ENCODE measurements around the gene ATP5F1B. TPM values are rescaled to one million over a fixed set of nuclear protein-coding genes. Genes with fewer than 3 reads are reported as not detected.

Gene ATP5F1B
- polyA plus RNA-seq, 4 donors, result 527 to 1,455 (median 997) TPM

DNA sequence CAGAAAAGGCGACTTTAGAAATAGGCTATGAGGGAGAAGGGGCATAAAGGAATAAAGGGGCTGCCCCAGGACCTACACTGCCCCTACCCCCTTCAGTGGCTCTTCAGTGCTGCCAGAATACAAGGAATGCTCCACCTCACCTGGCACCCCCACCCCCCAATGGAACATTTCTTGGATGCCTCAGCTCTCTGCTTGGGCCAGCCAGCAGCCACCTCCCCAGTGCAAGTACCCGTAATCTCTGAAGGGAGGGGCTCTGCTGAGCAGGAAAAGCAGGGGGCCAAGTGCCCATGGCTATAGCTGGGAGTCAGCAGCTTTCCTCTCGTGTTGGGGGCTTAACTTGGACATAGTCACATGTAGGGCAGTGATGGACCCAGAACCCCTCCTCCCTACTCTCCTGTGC lies 49.0 kb downstream of the ATP5F1B start:
- DNase-seq, result no peak
- Histone ChIP-seq H3K4me1 (ENCODE audit: control insufficient read depth in 3 of 3, insufficient read depth in 2 of 3, low read depth in 1 of 3, low read length in 2 of 3) (peaks cover 0 to 3% (median 0%) of the 10 kb centered on the region in 3 donors), H3K9me3 (ENCODE audit: control insufficient read depth in 2 of 2, insufficient read depth in 1 of 2, low read depth in 1 of 2, low read length in 1 of 2) (no peaks in the 10 kb centered on the region), H3K27me3 (ENCODE audit: control insufficient read depth in 3 of 3, insufficient read depth in 3 of 3, low read length in 3 of 3) (no peaks in the 10 kb centered on the region), H3K27ac (ENCODE audit: low read depth in 1 of 3, low read length in 2 of 3) (no peak overlapping the region), H3K36me3 (ENCODE audit: control insufficient read depth in 3 of 3, insufficient read depth in 2 of 3, low read depth in 1 of 3, low read length in 3 of 3) (peaks cover 33 to 61% (median 39%) of the 10 kb centered on the region in 3 donors), H3K4me3 (ENCODE audit: low read depth in 1 of 3, low read length in 3 of 3) (no peak overlapping the region)
- FAIRE-seq, result no peak
- 71 to 88% (median 77%) methylated on average over 3 of the region's 3 CpGs for WGBS, 3 donors

DNA sequence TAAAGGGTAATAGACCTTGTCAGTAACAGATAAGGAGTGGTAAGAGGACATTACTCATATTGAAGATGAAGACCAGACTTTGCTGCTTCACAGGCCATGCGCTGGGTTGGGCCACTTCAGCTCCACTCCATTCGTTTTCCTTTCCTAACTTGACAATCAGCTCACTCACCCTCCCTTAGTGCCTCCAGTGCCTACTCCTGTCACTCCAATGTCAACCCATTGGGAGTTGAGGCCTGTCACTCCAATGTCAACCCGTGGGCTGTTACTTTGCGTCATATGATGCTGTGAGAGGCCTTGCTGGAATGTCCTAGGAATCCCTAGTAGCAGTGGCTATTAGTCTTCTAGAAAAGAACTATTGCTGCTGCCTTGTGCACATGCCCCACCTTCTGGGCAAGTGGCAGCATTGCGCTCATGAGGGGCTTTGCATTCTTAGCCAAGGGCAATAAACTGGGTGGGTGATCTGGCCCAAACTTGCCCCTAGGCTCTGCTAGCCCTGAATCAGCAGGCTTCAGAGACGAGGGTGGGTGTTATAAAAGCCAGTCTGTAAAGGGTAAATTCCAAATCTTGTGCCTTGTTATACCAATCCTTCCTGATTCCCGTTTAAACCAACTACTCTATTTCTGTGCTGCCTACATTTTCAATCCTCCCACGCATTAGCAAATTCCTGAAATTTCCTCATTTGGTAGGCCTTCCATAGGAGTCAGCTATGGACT lies 51.7 kb downstream of the ATP5F1B start:
- Histone ChIP-seq H3K36me3 (ENCODE audit: control insufficient read depth in 3 of 3, insufficient read depth in 2 of 3, low read depth in 1 of 3, low read length in 3 of 3) (peaks cover 15 to 39% (median 16%) of the 10 kb centered on the region in 3 donors), H3K9me3 (ENCODE audit: control insufficient read depth in 2 of 2, insufficient read depth in 1 of 2, low read depth in 1 of 2, low read length in 1 of 2) (no peaks in the 10 kb centered on the region), H3K27me3 (ENCODE audit: control insufficient read depth in 3 of 3, insufficient read depth in 3 of 3, low read length in 3 of 3) (no peaks in the 10 kb centered on the region), H3K4me3 (ENCODE audit: low read depth in 1 of 3, low read length in 3 of 3) (no peak overlapping the region), H3K27ac (ENCODE audit: low read depth in 1 of 3, low read length in 2 of 3) (peak overlapping the region in 1 of 3 donors; percentile 25), H3K4me1 (ENCODE audit: control insufficient read depth in 3 of 3, insufficient read depth in 2 of 3, low read depth in 1 of 3, low read length in 2 of 3) (peaks cover 0 to 9% (median 0%) of the 10 kb centered on the region in 3 donors)
- DNase-seq, result peak; percentile 41 to 71
- 39 to 45% (median 44%) methylated on average over 7 to 8 of the region's 8 CpGs for WGBS, 3 donors
- no peak for FAIRE-seq

DNA sequence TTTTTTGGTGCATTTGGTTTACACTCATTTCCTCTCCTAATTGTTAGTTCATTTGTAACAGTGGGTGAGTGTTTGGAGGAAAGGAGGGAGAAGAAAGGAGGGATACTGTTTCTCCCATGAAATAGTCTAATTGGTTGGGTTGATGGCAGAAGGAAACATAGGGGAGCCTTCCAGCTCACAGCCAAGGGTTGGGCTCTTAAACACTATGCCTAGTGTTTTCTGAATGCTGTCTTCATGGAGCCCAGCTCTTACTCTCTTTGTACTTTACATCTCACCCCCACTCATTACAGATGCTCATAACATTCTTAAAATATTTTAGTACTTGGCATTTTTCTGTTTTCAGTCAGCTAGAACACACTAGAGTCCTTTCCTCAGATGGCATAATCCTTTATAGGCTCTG lies 53.8 kb downstream of the ATP5F1B start:
- H3K4me1 ChIP-seq (ENCODE audit: control insufficient read depth in 3 of 3, insufficient read depth in 2 of 3, low read depth in 1 of 3, low read length in 2 of 3), result peaks cover 0 to 9% (median 0%) of the 10 kb centered on the region in 3 donors
- H3K9me3 ChIP-seq (ENCODE audit: control insufficient read depth in 2 of 2, insufficient read depth in 1 of 2, low read depth in 1 of 2, low read length in 1 of 2), result no peaks in the 10 kb centered on the region
- H3K36me3 ChIP-seq (ENCODE audit: control insufficient read depth in 3 of 3, insufficient read depth in 2 of 3, low read depth in 1 of 3, low read length in 3 of 3), result peaks cover 3 to 32% (median 8%) of the 10 kb centered on the region in 3 donors
- no peak overlapping the region for H3K4me3 ChIP-seq (ENCODE audit: low read depth in 1 of 3, low read length in 3 of 3)
- no peak overlapping the region for H3K27ac ChIP-seq (ENCODE audit: low read depth in 1 of 3, low read length in 2 of 3)
- FAIRE-seq (no peak), DNase-seq (no peak)
- H3K27me3 ChIP-seq (ENCODE audit: control insufficient read depth in 3 of 3, insufficient read depth in 3 of 3, low read length in 3 of 3), result no peaks in the 10 kb centered on the region

DNA sequence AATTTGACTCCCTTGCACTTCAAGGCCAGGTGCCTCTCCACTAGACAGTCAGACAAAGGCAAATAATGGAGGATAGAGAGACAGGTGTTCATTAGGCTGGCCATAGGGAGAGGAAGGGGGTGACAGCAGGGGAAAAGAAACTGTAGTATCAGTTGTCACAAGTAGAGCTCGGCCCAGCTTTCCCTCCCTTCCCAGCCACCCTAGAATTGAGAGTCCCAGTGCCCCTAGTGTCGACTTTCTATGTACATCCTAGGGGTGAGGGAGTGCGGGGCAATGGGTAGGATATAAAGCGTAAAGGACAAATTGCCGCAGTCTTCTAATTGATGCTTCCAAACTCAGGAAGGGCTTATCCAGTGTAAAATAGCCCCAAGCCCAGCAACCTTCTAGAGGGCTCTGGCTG lies 54.7 kb downstream of the ATP5F1B start:
- Histone ChIP-seq H3K36me3 (ENCODE audit: control insufficient read depth in 3 of 3, insufficient read depth in 2 of 3, low read depth in 1 of 3, low read length in 3 of 3) (peaks cover 0 to 26% (median 4%) of the 10 kb centered on the region in 3 donors), H3K27ac (ENCODE audit: low read depth in 1 of 3, low read length in 2 of 3) (no peak overlapping the region), H3K4me1 (ENCODE audit: control insufficient read depth in 3 of 3, insufficient read depth in 2 of 3, low read depth in 1 of 3, low read length in 2 of 3) (peaks cover 0 to 9% (median 0%) of the 10 kb centered on the region in 3 donors), H3K4me3 (ENCODE audit: low read depth in 1 of 3, low read length in 3 of 3) (no peak overlapping the region), H3K9me3 (ENCODE audit: control insufficient read depth in 2 of 2, insufficient read depth in 1 of 2, low read depth in 1 of 2, low read length in 1 of 2) (no peaks in the 10 kb centered on the region), H3K27me3 (ENCODE audit: control insufficient read depth in 3 of 3, insufficient read depth in 3 of 3, low read length in 3 of 3) (no peaks in the 10 kb centered on the region)
- 78 to 92% (median 82%) methylated on average over 5 of the region's 5 CpGs for WGBS, 3 donors
- DNase-seq (no peak), FAIRE-seq (no peak)

DNA sequence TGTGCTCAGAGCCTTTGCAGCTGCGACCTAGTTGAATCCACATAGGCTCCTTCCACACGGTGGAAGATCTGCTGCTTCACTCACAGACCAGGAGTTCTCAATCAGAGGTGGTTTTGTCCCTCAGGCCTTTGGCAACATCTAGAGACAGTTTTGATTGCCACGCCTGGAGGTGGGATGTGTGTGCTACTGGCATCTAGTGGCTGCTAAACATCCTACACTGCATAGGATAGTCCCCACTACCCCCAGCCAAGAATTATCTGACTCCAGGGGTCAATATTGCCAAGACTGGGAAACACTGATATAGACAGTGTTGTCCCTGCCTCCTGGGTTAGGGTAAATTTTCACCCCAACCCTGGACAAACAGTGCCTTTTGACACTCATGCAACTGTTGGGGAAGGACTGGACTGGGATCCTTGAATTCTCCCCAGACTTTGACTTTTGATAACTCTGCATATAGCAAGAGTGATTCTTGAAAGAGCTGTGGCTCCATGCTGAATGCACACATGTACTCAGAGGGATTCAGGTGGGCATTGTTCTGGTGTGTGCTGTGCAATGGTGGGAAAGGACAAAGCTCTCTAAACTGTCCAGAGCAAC lies 55.5 kb downstream of the ATP5F1B start:
- Histone ChIP-seq H3K4me1 (ENCODE audit: control insufficient read depth in 3 of 3, insufficient read depth in 2 of 3, low read depth in 1 of 3, low read length in 2 of 3) (peaks cover 0 to 9% (median 0%) of the 10 kb centered on the region in 3 donors), H3K27me3 (ENCODE audit: control insufficient read depth in 3 of 3, insufficient read depth in 3 of 3, low read length in 3 of 3) (no peaks in the 10 kb centered on the region), H3K9me3 (ENCODE audit: control insufficient read depth in 2 of 2, insufficient read depth in 1 of 2, low read depth in 1 of 2, low read length in 1 of 2) (no peaks in the 10 kb centered on the region), H3K36me3 (ENCODE audit: control insufficient read depth in 3 of 3, insufficient read depth in 2 of 3, low read depth in 1 of 3, low read length in 3 of 3) (peaks cover 0 to 24% (median 2%) of the 10 kb centered on the region in 3 donors), H3K27ac (ENCODE audit: low read depth in 1 of 3, low read length in 2 of 3) (no peak overlapping the region), H3K4me3 (ENCODE audit: low read depth in 1 of 3, low read length in 3 of 3) (no peak overlapping the region)
- no peak for FAIRE-seq
- WGBS, 3 donors, result 58 to 66% (median 62%) methylated on average over 3 of the region's 3 CpGs
- peak; percentile 35 for DNase-seq

DNA sequence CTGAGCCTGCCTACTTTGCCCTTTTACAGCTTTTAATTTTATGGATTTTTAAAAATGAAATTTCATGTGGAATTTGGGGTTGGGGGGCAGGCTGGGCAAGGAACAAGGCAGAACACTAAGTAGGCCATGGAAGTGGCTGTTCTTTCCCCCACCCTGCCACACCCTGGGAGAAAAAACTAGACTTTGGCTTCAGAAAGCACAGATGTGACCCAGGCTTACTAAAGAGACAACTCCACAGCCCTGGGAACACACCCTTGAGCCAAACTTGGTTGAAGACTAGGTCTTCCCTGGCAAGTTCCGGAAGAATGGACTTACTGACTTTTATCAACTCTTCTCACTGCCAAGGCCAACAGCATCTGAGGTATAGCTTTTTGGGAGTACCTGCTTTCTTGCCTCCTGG lies 56.0 kb downstream of the ATP5F1B start:
- H3K36me3 ChIP-seq (ENCODE audit: control insufficient read depth in 3 of 3, insufficient read depth in 2 of 3, low read depth in 1 of 3, low read length in 3 of 3), result peaks cover 0 to 24% (median 2%) of the 10 kb centered on the region in 3 donors
- H3K9me3 ChIP-seq (ENCODE audit: control insufficient read depth in 2 of 2, insufficient read depth in 1 of 2, low read depth in 1 of 2, low read length in 1 of 2), result no peaks in the 10 kb centered on the region
- H3K27me3 ChIP-seq (ENCODE audit: control insufficient read depth in 3 of 3, insufficient read depth in 3 of 3, low read length in 3 of 3), result no peaks in the 10 kb centered on the region
- peaks cover 0 to 9% (median 0%) of the 10 kb centered on the region in 3 donors for H3K4me1 ChIP-seq (ENCODE audit: control insufficient read depth in 3 of 3, insufficient read depth in 2 of 3, low read depth in 1 of 3, low read length in 2 of 3)
- no peak for FAIRE-seq
- H3K4me3 ChIP-seq (ENCODE audit: low read depth in 1 of 3, low read length in 3 of 3), result no peak overlapping the region
- H3K27ac ChIP-seq (ENCODE audit: low read depth in 1 of 3, low read length in 2 of 3), result no peak overlapping the region
- WGBS, 3 donors, result 69 to 86% (median 78%) methylated on average over 1 of the region's 1 CpG
- peak; percentile 30 to 55 for DNase-seq

Other genes with a start within 250 kb of the ATP5F1B start
- gene TIMELESS, start 196.6 kb downstream of the ATP5F1B start, polyA plus RNA-seq, result 10 to 100 TPM in 2 of 4 donors, 1 to 10 TPM in 2; 3.2 to 21.6 (median 8.6) TPM
- gene MIP, start 191.3 kb downstream of the ATP5F1B start, polyA plus RNA-seq, result under 1 TPM in 2 of 4 donors, not detected in 2; 0.06 to 0.07 TPM
- 1 to 10 TPM; 1.4 to 4.7 (median 2.6) TPM for gene SPRYD4, start 177.4 kb downstream of the ATP5F1B start, polyA plus RNA-seq
- gene GLS2, start 157.8 kb downstream of the ATP5F1B start, polyA plus RNA-seq, result 1 to 10 TPM in 2 of 4 donors, under 1 TPM in 2; 0.54 to 2.1 (median 0.87) TPM
- gene RBMS2, start 124.2 kb downstream of the ATP5F1B start, polyA plus RNA-seq, result 10 to 100 TPM in 1 of 4 donors, 1 to 10 TPM in 3; 2.0 to 23.4 (median 5.8) TPM
- gene BAZ2A, start 15.7 kb downstream of the ATP5F1B start, polyA plus RNA-seq, result 10 to 100 TPM; 19.2 to 71.1 (median 26.0) TPM
- gene PTGES3, start 42.3 kb upstream of the ATP5F1B start, polyA plus RNA-seq, result 100 to 1,000 TPM; 130 to 235 (median 180) TPM
- 1,000 to 10,000 TPM; 1,571 to 2,450 (median 1,843) TPM for gene NACA, start 79.3 kb upstream of the ATP5F1B start, polyA plus RNA-seq
- 10 to 100 TPM in 2 of 4 donors, 1 to 10 TPM in 2; 2.0 to 14.7 (median 8.6) TPM for gene PRIM1, start 106.3 kb upstream of the ATP5F1B start, polyA plus RNA-seq
- 1 to 10 TPM in 2 of 4 donors, under 1 TPM in 1, not detected in 1; 0.22 to 4.0 (median 1.4) TPM for gene HSD17B6, start 117.3 kb upstream of the ATP5F1B start, polyA plus RNA-seq

Measured in small intestine (tissue), 7 donors.